Measurements from ENCODE around the gene SELPLG.

DNA sequence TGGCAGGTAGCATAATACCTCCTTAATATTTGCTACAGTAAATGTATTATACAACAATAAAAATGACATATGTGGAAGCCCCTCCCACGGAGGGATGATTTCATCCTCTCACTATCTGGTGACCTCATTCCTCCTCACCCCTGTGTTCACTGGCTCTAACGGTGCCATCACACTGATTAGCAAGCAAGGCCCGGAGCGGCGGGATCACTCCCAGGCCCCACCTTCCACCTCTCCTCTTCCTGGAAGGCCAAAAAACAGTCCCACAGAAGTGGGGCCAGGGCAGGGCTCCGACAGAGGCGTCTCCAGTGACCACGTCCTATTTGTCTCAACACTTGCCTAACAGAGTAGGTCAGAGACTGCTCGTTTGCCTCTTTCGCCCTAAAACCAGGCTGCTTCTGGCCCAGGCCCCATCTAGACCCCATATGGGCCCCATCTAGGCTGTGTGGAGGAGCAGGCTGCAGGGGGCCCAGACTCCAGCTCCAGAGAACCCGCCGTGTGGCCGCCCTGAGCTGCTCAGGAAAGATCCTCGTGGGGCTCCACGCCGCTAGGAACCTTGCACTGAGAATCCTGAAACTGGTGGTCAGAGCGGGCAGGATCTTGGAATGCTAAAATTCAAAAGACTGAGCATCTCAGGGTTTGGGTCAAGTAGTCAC is 3.7 kb downstream of the SELPLG start:
- no peak for TF ChIP-seq POLR2A (IDR thresholded peaks at IDR 0.05)
- TF ChIP-seq, protein P1, sequence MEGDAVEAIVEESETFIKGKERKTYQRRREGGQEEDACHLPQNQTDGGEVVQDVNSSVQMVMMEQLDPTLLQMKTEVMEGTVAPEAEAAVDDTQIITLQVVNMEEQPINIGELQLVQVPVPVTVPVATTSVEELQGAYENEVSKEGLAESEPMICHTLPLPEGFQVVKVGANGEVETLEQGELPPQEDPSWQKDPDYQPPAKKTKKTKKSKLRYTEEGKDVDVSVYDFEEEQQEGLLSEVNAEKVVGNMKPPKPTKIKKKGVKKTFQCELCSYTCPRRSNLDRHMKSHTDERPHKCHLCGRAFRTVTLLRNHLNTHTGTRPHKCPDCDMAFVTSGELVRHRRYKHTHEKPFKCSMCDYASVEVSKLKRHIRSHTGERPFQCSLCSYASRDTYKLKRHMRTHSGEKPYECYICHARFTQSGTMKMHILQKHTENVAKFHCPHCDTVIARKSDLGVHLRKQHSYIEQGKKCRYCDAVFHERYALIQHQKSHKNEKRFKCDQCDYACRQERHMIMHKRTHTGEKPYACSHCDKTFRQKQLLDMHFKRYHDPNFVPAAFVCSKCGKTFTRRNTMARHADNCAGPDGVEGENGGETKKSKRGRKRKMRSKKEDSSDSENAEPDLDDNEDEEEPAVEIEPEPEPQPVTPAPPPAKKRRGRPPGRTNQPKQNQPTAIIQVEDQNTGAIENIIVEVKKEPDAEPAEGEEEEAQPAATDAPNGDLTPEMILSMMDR (IDR thresholded peaks at IDR 0.05), result no peak

Data from stomach (tissue), 4 donors.